HPDE6-E6E7 (cell line): ENCODE measurements around the gene POMT2.

Experiments
- DNase-seq: peaks from one replicate; pipeline ENCODE4 v3.0.0; 2011; ENCODE audit warnings: missing footprints; ENCODE audit errors: extremely low spot score

Gene POMT2

DNA sequence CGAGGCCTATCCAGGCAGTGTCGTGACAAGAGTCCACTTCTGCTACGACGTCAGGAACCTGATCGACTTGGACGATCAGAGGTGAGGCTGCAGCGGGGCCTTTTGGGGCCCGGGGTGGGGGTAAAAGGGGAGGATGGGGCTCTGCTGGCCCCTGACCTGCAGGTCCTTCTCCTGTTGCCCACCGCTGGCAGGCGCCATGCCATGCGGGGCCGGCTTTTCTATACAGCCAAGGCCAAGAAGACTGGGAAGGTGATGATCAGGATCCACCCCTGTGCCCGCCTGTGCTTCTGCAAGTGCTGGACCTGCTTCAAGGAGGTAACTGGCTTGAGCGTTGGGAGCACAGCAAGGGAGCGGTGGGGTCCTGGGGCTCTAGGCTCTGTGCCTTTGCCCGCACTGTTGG lies 81.3 kb downstream of the POMT2 start:
- DNase-seq = no peak

DNA sequence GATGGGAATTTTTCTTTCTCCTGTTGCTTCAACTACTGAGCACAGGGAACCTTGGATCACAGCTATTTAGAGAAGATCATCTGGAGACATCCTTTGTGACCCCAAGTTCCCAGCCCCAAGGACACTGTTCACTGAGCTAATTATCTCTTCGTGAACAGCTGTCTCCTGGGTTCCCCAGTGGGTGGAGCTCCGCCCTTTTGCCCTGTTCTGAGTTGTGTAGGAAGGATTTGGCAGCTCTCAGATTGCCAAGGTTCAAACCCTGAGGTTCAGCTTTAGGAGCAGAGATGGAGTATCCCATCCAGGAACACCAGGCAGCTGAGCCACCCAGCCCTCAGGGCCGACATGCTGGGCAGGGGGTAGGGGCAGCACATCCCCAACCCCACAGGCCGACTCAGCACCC lies 81.7 kb downstream of the POMT2 start:
- DNase-seq = no peak

DNA sequence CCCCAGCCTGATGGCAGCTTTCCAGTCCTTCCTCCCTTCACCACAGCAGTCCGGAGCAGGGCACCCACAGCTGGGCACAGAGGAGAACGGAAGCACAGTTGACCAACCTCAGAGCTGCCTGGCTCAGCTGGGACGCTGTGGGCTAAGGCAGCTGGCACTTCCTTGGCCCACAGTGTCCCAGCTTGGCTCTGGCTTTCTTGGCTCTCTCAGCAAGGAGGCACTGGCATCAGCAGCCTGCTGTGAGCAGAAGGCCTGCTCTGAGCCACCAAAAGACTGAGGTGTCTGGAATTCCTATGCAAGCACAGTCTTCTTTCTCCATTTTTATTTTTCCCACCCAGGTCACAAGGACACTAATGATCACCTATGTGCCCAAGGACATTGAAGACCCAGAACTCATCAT lies 82.3 kb downstream of the POMT2 start:
- DNase-seq = no peak

DNA sequence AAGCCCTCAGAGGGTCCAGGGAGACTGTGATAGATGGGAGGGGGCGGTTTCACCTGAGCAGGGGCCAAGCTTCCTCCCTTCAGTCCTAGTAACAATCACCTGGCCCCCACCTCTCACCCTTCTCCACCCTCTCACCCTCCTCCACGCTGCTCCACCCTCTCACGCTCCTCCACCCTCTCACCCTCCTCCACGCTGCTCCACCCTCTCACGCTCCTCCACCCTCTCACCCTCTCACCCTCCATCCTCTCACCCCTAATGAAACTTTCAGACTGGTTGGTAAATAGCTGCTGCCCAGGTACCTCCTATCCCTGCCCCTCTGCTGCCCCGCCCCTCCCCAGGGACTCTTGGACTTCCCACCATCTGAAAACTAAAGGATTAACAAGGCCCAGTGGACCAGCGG lies 83.9 kb downstream of the POMT2 start:
- no peak for DNase-seq

DNA sequence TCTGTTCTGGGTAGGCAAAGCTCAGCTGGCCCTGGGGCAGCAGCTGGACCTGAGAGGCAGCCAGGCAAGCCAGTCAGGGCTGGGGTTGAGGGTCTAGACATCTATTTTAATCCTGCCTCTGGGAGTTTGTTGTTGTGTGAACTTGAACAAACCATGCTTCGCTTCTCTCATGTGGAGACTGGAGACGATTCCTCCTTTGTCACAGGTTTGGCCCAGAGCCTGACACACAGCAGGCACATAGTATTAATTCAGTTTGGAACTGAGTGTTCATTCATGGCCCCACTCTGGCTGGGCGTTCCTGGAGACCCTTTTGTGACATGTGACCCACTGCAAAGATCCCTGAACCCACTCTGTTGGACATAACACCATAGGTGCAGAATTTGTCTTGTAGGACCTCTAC lies 89.0 kb downstream of the POMT2 start:
- no peak for DNase-seq

DNA sequence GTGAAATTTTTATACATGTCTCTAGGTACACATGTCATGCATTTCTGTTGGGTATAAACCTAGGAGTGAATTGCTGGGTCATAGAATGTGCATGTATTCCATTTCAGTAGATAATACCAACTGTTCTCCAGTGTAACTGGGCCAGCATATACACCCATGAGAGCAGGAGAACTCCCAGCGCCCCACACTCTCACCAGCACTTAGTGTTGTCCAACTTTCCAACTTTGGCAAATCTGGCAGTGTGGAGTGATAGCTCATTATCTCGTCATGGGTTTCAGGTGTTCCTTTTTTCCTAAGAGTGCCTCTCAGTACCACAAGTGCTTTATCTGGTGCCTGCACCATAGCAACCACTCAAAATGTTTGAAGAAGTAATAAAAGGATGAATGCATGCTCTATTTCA lies 89.8 kb downstream of the POMT2 start:
- DNase-seq = no peak

DNA sequence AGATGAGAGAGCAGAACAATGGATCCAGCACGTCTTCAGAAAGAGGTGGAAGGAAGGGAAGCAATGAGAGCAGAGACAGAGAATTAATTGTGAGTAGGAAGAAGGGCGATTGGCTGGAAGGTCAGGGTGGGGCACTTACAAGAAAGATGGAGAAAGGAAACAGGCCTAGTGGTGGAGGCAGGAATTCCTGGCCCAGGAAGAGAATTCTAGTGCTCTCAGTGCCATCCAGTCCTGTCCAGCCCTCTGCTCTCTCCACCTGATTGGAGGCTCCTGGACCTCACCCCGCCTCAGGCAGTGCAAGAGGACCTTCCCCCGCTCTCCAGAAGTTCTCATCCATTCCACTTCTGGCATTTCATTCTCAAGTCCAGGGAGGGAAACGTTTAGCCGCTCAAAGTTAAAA lies 92.6 kb downstream of the POMT2 start:
- DNase-seq = no peak

DNA sequence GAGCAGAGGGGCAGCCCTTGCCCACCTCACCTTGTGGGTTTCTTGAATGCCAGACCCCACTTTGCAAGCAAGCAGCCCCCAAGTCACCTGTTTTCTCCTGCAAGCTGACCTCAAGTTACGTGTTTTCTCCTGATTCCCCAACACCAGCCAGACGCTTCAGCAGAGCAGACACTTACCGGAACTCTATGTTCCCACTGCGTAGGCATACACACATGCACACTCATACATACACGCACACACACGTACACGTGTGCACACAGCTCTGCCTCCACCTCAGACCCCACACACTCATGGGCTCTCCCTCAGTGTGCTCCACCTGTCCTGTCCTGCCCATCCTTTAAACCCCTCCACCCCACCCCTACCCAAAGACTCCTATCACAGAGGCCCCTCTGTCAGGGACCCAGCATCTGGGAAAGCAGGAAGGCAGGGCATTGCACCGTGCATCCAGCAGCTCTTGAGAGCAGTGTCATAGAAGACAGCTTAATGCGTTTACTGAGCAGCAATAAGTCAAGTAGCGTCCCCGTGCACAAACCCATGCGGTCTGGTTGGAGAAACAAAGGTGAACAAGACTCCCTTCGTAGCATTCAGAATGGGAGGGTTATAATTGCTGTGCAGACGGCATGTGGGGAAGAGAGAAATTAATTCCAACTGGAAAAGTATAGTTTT lies 94.7 kb downstream of the POMT2 start:
- DNase-seq = no peak

DNA sequence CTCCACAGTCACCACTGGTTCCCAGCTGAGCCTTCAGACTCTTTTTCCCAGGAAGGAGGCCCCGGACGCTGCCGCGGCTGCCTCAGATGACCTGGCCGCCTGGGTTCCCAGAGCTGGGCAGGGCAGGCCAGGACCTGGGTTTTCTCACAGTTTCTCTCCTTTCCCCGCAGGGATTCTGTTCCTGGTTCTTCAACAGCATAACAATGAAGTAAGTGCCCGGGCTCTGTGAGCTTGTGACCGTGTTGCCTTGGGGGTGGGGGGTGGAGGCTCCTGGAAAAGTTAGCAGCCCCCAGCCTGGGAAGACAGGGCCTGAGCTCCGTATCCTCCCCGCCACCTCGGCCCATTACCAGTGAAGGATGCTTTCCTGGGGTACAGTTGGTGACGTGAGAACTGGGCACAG lies 95.4 kb downstream of the POMT2 start:
- no peak for DNase-seq
